ACHN (cell line): Measurements from ENCODE around the gene STK17B.
A peak's percentile ranks its signal among the peaks of the same experiment; 100 is the strongest.
"Not testable (repeated sequence)": the region's sequence is repeated elsewhere in the genome, so short reads cannot be mapped to it uniquely, and the experiment has no call there.

Experiments
- DNase-seq: peaks from one replicate; pipeline ENCODE4 v3.0.0-alpha.2; 2015
- in situ Hi-C: cut with HindIII; loops from 2 replicates; pipeline ENCODE4 v1.10.0; 2017; ENCODE audit warnings: low sequenced_read_pairs, low pct_ligation_motif_present, low pct_unique_long_range_greater_than_20kb

The STK17B gene

DNA sequence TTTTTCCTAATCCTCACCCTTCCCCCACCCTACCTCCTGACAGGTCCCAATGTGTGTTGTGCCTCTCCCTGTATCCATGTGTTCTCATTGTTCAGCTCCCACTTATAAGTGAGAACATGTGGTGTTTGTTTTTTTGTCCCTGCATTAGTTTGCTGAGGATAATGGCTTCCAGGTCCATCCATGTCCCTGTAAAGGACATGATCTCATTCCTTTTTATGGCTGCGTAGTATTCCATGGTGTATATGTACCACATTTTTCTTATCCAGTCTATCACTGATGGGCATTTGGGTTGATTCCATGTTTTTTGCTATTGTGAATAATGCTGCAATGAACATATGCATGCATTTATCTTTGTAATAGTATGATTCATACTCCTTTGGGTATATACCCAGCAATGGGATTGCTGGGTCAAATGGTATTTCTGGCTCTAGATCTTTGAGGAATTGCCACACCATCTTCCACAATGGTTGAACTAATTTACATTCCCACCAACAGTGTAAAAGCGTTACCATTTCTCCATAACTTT is 15.9 kb upstream of the STK17B start:
- in situ Hi-C loops, DNase-seq: not testable (repeated sequence)

DNA sequence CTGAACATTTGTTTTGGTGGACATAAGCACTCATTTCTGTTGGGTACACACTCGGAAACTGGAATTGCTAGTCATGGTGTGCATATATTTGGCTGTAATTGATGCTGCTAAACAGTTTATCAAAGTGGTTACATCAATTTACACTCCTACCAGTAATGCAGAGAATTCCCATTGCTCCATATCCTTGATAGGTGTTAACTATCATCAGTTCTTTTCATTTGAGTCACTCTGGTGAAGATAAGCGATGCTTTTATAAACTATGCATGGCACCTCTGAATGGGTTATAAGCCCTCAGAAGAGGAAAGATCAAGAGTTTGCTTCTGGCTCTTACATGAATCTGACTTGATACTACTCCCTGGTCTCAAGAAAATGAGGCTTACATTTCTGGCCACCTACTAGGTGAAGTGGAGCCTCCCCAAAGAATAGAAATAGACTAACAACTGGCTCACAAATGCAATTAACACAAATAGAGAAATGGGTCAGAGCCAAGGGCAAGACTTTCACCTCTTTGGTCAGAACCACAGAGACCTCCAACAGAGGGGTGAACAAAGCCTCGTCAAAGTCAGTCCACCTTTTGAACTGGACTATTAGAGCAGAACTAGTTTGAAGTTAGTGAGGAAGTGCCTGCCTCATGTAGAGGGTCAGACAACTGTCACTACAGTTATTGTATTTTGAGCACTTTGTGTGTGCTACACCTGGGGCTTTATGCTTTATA is 15.0 kb upstream of the STK17B start:
- in situ Hi-C loops, result no loop called here
- DNase-seq, result no peak

DNA sequence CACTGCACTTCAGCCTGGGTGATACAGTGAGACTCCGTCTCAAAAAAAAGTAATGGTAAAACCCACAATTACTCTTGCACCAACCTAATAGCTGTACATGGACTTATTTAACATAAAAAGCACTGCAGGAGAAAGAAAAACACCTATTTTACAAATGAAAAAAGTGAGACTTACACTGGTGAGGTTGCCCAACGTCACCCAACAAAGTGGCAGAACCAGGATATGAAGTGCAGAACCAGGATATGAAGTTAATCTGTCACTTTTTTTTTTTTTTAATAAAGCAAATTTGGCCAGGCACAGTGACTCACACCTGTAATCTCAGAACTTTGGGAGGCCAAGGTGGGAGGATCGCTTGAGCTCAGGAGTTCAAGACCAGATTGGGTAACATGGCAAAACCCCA is 13.5 kb upstream of the STK17B start:
- no peak for DNase-seq
- in situ Hi-C loops, result no loop called here

DNA sequence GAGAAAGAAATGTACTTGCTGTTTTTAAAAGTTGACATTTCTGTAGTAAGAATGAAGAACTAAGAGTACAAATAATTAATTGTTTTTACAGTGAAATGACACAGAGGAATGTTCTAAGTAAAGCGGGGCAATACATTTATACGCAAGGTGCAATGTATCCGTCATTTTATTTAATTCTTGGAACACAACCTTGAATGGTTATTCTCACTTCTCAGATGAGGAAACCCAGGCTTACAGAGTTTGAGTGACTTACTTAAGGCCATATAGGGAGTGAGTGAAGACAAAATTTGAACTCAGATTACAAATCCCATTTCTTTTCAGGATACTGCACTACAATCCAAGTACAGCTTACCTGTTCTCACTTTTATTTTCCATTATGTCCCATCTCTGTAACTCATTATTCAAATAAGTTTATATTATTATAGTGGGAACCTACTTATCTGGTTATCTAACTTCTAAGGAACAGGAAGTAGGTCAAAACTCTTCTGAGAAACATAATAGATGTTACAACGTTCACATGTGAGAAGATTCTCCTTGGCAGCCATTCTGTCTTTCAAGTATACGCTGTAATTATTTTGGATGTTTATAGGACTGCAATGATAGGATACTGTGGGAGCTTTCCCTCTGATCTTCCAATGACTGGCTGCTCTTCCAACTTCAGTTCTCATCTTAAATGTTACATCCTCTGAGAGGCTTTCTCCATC is 12.3 kb upstream of the STK17B start:
- in situ Hi-C loops, result no loop called here
- no peak for DNase-seq

DNA sequence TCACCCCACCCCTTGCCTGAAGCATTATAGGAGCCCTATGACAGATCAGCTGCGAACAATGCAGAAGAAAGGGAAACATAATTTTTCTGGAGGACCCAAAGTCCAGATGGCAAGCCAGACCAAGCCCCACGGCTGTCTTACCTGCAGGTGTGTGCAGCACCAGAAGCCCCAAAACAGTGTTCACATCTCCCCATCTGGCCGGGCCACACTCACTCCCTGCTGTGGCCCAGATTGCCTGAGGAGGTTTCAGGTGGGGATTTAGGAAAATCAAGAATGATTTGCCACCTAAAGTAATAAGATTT is 11.7 kb upstream of the STK17B start:
- DNase-seq, result no peak
- in situ Hi-C loops, result no loop called here

DNA sequence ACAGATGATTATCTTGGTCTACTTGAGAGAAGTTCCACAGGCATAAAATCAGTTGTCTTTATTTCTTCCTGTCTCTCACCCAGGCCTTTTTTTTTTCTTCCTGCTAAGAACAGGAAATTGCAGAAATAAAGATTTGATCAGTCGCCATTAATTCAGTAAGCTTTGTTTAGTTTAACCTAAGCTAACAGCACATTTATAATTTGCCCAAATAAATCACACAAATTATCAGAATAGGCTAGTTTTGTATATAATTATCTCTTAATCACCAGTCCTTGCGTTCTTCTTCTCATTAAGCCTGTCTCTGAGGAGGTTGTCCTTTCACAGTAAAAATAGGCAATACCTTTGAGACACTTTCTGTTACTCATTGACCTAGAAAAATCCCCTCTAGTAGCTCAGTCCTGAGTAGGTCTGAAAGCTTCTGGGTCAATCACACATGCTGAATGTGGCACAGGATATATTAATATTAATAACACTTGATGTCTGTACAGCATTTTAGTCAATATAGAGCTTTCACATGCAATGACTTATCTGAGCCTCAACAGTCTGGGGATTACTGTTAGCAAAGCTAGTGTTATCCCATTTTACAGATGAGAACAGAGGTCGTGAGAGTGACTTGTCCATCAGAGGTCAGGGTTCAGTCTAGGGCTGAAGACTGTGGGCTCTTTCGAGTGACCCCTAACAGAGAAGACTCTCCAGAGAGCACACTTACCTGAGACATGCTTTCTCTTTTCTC is 11.2 kb upstream of the STK17B start:
- DNase-seq, result no peak

DNA sequence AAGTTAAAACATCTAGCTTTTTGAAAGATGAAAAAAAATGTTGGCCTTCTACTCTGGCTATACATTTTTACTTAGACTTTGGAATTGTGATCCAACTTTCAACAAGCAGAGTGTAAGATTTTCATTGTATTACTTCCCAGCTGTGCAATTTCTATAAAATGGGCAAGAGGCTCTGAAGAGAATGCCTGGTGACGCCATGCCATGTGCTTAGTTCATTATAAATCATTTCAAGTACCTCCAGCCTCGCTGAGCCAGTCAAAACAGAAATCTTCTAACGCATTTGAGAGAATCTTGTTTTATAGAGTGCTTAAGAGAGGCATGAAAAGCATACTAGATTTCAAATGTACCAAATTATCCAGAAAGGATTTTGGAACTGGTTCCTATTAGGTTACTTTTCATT is 10.1 kb upstream of the STK17B start:
- in situ Hi-C loops, result no loop called here

More for the DNA sequence above, 11.2 kb upstream of the STK17B start:
- in situ Hi-C loops, result no loop called here

DNA sequence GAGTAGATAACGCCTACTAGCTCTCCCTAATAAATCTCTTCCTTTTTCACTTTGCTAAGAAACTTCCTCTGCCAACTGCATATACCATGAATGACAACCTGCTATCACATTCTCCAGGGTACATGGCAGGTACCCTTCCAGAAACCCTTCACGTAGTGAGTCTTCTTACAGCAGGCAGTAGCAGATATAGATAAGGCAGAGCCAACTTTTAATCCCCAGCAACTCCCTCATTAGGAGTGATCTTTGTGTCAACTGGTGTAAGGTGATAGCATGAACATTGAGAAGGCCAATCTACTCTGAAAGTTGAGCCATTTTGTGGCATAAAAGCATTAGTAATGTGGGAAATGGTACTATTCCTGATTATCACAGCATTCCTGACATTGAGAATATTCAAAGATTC is 5.7 kb upstream of the STK17B start:
- no peak for DNase-seq
- in situ Hi-C loops, result no loop called here

More for the DNA sequence above, 10.1 kb upstream of the STK17B start:
- DNase-seq, result no peak

DNA sequence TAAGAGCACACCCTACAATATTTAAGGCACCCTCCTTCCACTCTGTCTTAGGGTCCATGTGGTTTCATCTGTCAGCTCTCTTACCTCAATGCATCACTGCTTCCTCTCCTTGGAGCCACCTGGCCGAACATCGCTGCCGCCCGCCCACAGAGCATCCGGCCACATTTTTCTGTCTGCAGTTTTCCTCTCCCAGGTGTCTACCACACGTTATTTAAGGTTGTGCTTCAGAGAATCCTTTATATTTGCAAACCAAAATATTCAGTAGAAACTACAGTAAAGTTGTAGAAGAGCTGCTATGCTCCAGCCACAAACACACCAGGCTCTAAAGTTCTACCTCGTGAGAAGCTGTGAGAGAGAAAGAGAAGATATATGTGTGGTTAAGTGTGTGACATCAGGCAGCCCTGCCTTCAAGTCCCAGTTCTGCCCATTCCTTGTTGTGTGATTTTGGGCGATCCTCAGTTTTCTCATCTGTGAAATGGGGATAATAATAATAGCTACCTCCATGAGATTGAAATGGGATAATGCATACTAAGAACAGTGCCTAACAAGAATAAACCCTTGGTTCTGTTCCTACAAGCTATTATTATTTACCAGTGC is 4.9 kb upstream of the STK17B start:
- DNase-seq, result no peak
- in situ Hi-C loops, result no loop called here

DNA sequence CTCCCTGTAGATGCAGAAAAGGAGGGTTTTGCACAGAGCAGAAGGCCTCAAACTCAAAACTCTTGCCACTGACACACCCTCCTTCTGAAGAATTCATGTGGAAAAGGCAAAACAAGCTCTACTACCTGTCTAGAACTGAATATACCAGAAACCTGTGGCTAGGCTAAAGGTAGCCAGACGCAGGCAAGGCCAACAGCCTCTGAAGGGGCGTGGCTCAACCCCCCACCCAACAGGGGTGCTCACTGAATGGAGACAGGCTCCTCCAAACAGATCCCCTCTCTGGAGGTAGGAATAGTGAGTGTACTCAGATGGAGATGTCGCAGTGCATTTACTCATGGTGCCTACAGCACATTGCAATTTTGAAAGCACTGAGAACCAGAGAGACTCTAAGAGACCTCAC is 3.0 kb upstream of the STK17B start:
- in situ Hi-C loops, result no loop called here
- no peak for DNase-seq

DNA sequence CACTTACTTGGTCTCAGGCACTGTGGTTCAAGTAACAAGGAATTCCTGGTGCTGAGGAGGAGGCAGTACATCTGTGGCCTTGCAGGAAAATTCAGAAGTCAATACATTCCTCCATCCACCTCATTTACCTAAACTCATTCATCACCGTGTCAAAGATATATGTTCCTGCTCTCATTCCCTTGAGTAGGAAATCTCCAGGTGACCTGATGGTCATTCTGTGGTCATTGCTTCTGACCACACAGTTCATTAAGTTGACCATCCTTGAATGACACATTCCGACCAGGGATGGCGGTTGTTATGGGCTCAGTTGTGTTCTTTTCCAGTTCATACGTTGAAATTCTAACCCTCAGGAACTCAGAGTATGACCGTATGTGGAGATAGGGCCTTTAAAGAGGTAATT is 2.1 kb upstream of the STK17B start:
- DNase-seq, result no peak
- in situ Hi-C loops, result no loop called here

DNA sequence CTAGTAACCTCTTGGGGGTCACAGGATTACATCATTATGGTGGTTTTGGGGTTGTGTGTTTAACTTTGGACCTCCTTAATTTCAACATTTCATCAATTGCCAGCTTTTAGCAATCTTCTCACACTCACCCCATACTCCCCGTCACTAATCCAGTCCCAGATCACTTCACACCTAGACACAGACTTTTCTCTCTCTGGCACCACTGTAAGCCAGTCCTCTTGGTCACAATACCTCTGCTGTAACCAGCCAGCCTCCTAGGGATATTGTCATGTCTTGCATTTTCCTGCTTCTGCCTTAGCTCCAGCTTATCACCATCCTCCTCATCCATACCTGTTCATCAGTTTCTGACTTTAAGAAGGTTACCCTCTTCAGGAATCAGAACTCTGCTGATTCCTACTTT is 1.6 kb upstream of the STK17B start:
- DNase-seq, result no peak
- in situ Hi-C loops, result no loop called here

DNA sequence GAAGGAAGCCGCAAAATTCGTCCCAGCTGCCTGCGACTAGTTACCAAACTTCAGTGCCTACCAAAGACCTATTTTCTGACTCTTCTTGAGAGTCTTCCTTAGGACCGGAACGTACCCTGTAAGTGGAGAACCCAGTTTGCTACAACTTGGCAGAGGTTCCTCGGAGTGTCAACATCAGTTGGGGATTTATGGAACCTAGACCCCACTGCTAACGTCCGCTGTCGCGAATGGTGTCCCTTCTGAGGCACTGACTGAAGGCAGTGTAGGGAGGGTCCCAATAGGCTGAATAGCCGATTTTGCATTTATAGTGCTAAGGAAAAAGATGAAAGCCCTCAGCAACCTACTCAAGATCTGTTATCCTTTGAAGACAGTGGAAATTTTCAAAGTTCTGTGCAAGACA is 568 bp upstream of the STK17B start:
- no peak for DNase-seq

DNA sequence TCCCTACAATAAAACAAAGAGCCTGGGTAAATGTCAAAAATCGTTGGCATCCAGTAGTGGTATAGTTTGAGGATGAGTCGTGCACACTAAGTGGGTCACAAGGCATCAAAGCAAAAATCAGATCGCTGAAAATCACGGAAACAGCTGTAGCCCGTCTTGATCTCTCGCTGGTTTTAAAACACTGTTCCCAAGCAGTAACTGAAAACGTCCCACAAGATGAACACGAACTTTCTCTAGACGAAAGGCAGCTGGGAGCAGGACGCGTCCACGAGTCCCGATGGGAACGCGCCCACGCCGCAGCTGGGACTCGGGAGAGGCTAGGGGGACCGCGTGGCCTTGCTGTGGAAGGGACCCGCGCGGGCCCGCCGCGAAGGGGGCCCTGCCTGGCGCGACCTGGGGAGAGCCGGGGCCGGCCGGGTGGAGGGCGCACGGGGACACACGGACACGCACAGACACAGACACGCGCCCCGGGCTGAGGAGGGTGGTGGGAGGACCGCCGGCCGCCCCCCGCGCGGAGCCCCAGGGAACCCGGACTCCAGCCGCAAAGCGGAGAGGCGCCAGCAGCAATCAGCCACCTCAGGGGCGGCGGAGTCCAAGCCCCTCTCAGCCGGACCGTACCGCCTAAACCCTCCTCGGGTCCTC is 651 bp downstream of the STK17B start:
- peak; percentile 66 for DNase-seq
- in situ Hi-C loops, result no loop called here

More for the DNA sequence above, 568 bp upstream of the STK17B start:
- in situ Hi-C loops, result no loop called here

DNA sequence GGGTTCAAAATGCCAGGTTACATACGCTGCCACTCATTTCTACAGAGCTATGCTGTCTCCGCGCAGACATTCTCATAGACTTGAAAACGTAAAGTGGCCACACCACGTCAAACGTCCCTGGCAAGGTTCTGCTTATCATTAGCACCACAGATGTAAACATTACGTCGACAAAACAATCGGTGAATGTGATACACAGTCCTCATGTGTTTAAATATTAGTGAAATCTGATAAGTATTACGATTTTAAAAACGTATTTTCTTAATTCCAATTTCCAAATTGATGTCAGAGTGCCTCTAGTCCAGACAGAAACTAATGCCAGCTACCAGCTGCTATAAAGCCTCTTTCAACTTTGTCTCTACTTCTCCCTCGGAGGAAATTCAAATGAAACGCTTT is 1.2 kb downstream of the STK17B start:
- DNase-seq, result peak; percentile 65
- in situ Hi-C loops, result no loop called here

DNA sequence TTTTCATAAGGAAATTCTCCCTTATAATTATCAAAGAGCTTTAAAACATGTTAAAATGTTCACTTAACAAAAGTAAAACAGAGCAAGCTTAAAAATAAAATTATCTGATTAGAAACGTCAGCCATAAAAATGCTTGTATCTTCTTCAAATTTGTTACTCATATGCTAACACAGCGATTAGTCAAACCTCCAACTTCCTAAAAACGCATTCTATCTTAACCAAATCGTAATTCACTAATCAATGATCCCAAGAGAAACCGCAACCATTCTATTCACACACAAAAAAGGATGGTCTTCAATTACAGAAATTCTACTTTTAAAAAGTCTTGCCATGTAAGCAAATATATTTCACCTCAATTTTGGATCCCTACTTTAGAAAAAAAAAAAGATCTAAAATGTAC is 1.9 kb downstream of the STK17B start:
- in situ Hi-C loops, result no loop called here
- no peak for DNase-seq

DNA sequence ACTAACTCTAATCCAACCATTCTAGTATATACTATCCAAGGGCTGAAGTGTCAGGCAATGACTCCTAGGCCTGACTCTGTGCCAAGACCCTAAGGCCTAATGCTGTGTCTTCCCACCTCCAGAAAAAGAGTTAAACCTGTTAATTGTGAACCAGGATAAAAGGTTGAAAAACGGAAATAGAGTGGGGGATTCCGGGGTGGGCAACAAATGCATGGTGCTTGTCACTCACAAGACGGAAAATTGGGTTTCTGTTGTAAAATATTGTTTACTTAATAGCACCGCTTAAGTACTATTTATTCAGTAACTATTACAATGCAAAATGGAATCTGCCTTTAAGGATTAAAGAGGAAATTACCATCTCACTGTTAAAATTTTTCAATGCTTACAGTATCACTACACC is 3.2 kb downstream of the STK17B start:
- in situ Hi-C loops, result no loop called here
- peak; percentile 15 for DNase-seq

DNA sequence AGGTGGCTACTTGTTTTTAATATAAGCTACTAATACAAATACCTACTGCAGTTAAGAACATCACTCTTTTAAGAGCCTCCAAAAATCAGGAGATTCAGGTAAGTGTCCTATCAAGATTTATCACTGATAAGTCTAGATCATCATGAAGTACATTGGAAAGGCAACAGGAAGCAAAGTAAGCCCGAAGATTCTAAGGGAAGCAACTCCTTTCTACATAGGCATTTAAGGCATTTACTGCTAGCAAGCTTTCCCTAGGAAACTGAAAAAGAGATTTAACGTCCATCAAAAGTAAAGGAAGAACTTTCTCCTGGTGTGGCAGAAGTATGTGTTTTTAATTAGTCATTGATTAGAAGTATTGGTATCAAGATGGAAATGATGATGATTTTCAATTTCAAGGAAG is 3.7 kb downstream of the STK17B start:
- in situ Hi-C loops, result no loop called here
- no peak for DNase-seq

DNA sequence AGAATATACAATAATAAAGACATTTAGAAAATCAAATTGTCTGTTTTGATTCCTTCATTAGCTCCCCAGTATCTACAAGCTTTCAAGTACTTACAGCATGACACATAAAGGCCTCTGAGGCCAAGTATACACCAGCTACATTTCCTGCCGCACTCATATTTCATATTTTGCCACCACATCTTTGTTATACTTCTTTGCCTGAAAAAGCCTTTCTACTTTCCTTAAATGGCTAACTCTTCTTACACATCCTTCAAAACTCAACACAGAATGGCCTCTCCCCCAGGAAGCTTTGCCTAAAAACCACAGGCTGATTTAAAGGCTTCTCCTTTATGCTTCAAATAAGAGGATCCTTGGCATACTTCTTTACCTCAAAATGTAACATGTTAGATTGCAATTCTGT is 4.5 kb downstream of the STK17B start:
- no peak for DNase-seq
- in situ Hi-C loops, result no loop called here
